Karpas-422 (cell line): Measurements from ENCODE around the gene C17orf78. TPM values are rescaled to one million over a fixed set of nuclear protein-coding genes. Genes with fewer than 3 reads are reported as not detected.
"Not testable (repeated sequence)": the region's sequence is repeated elsewhere in the genome, so short reads cannot be mapped to it uniquely, and the experiment has no call there.

Experiments used
- DNase-seq: peaks from one replicate; pipeline ENCODE4 v3.0.0-alpha.2; 2015
- H2AFZ ChIP-seq: fragments of 200-600 bp; sonication (generic); 2 replicates; pipeline ENCODE4 v1.6.1; 2014; ENCODE audit warnings: antibody characterized with exemption, low read length, mixed read lengths
- H3K27ac ChIP-seq: fragments of 200-600 bp; sonication (generic); 2 replicates; pipeline ENCODE4 v1.5.1; 2014; ENCODE audit warnings: mild to moderate bottlenecking, low read length, moderate library complexity
- H3K27me3 ChIP-seq: fragments of 200-600 bp; sonication (generic); 2 replicates; pipeline ENCODE4 v1.6.1; 2014; ENCODE audit warnings: low read length, mixed read lengths
- H3K36me3 ChIP-seq: fragments of 200-600 bp; sonication (generic); 2 replicates; pipeline ENCODE4 v1.6.1; 2014; ENCODE audit warnings: low read length, mixed read lengths; ENCODE audit not compliant: insufficient read depth
- H3K4me1 ChIP-seq: fragments of 200-600 bp; sonication (generic); 2 replicates; pipeline ENCODE4 v1.6.1; 2014; ENCODE audit warnings: mild to moderate bottlenecking, low read length, mixed read lengths
- H3K4me2 ChIP-seq: fragments of 200-600 bp; sonication (generic); 2 replicates; pipeline ENCODE4 v1.6.1; 2014; ENCODE audit warnings: low read length, low read depth, mild to moderate bottlenecking; ENCODE audit not compliant: poor library complexity, severe bottlenecking
- H3K4me3 ChIP-seq: fragments of 200-600 bp; sonication (generic); 2 replicates; pipeline ENCODE4 v1.5.1; 2014; ENCODE audit warnings: mild to moderate bottlenecking, antibody characterized with exemption, low read length, mixed read lengths
- H3K79me2 ChIP-seq: fragments of 200-600 bp; sonication (generic); 2 replicates; pipeline ENCODE4 v1.6.1; 2014; ENCODE audit warnings: mild to moderate bottlenecking, low read length, mixed read lengths
- H3K9ac ChIP-seq: fragments of 200-600 bp; sonication (generic); 2 replicates; pipeline ENCODE4 v1.6.0; 2014; ENCODE audit warnings: low read length
- H3K9me2 ChIP-seq: fragments of 200-600 bp; sonication (generic), shearing (Covaris generic); replicated peaks from 2 replicates; pipeline ENCODE4 v1.6.0; 2014; ENCODE audit warnings: mild to moderate bottlenecking, low read length, moderate library complexity; ENCODE audit not compliant: insufficient read depth
- H3K9me3 ChIP-seq: fragments of 300-700, 200-600 bp; sonication (generic); 2 replicates; pipeline ENCODE4 v1.6.1; 2014; ENCODE audit warnings: low read length, mixed read lengths
- H4K20me1 ChIP-seq: fragments of 200-600 bp; sonication (generic); 2 replicates; pipeline ENCODE4 v1.6.1; 2014; ENCODE audit warnings: mild to moderate bottlenecking, antibody characterized with exemption, low read length, low read depth; ENCODE audit not compliant: insufficient read depth
- total RNA-seq: library from RNA; depleted of rRNA; stranded (reverse); fragments of >200 nt; shearing (Covaris generic); gene quantifications from 2 replicates; pipeline ENCODE4 v1.2.3, GENCODE V29; 2014; ENCODE audit warnings: low replicate concordance; rRNA removed

Gene C17orf78
- total RNA-seq, 1 experiment from 2014 or later: not detected

DNA sequence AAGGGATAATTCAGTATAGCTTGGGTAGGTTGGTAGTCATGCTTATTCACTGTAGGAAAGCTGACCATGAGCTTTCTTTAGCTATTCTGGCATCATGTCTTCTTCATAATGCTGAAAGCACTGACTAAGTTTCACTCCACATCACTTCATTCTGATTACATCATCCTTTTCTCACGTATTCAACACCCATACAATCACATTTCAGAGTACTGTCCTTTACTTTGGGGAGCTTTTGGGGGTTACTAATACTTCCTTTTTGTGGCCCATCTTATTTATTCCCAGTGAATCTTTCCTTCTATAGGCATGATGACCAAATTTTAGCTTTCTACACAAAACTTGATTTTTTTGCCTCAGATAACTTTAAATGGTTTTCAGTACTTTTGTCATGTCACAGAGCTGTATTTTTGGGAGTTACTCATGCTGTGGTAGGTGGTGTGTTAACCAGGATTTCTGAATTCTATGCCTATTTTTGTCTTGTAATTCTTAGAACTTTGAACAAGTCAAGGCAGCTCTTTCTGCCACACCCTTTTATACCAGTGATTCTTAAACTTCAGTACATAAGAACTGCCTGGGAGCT lies 54.4 kb downstream of the C17orf78 start:
- H3K79me2 ChIP-seq: peaks cover 22% of the 10 kb centered on the region
- H3K4me1 ChIP-seq: no peaks in the 10 kb centered on the region
- H3K27me3 ChIP-seq: no peaks in the 10 kb centered on the region
- H3K9ac ChIP-seq: no peak overlapping the region
- no peaks in the 10 kb centered on the region for H3K9me2 ChIP-seq
- H3K4me3 ChIP-seq: no peak overlapping the region
- H3K27ac ChIP-seq: no peak overlapping the region
- peak; percentile 35 for DNase-seq
- no peak overlapping the region for H3K4me2 ChIP-seq
- H3K9me3 ChIP-seq: no peaks in the 10 kb centered on the region
- H3K36me3 ChIP-seq: peaks cover 26% of the 10 kb centered on the region; the same call in 1 of the 2 replicates
- H4K20me1 ChIP-seq: no peaks in the 10 kb centered on the region
- H2AFZ ChIP-seq: no peak overlapping the region

DNA sequence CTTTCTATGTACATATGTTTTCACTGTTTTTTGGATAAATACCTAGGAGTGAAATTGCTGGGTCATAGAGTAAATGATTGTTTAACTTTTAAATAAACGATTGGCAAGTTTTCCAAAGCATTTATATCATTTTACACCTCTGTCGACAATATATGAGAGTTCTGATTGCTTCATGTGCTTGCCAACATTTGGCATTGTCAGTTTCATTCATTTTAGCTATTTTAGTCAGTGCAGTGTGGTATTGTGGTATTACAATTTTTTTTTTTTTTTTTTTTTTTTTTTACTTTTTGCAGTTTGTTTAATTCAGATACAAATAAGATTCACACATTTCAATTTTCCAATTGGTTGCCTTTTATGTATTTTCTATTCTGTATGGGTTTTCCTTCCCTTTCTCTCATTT lies 56.9 kb downstream of the C17orf78 start:
- peak; percentile 39 for DNase-seq
- H2AFZ ChIP-seq: no peak overlapping the region
- H3K4me3 ChIP-seq: no peak overlapping the region
- H3K4me2 ChIP-seq: no peak overlapping the region
- no peaks in the 10 kb centered on the region for H3K27me3 ChIP-seq
- no peaks in the 10 kb centered on the region for H3K4me1 ChIP-seq
- H3K9me3 ChIP-seq: no peaks in the 10 kb centered on the region
- no peaks in the 10 kb centered on the region for H4K20me1 ChIP-seq
- H3K36me3 ChIP-seq: peaks cover 12% of the 10 kb centered on the region; the same call in 1 of the 2 replicates
- H3K9me2 ChIP-seq: no peaks in the 10 kb centered on the region
- H3K27ac ChIP-seq: no peak overlapping the region
- H3K79me2 ChIP-seq: peaks cover 22% of the 10 kb centered on the region
- H3K9ac ChIP-seq: no peak overlapping the region

DNA sequence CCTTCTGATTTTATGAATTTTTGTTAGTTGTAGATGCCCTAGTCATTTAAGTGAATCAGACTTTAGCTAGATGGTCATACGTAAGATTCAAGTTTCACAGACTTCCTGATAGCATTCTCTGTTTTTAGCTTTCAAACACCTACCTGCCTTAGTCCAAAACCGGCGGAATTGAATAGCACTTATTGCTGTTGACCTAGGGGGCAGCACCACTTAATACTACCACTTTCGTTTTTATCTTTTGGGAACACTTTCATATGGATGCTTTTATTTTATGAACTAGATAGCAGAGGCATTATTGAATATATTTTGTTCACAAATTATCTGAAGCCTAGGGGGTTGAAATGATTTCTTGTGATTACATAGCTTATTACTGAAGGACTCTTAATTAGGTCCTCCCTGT lies 62.4 kb downstream of the C17orf78 start:
- Histone ChIP-seq H2AFZ (no peak overlapping the region), H3K4me2 (no peak overlapping the region), H3K79me2 (peaks cover 7% of the 10 kb centered on the region), H3K9me2 (no peaks in the 10 kb centered on the region), H3K36me3 (peaks cover 45% of the 10 kb centered on the region; the same call in 1 of the 2 replicates), H4K20me1 (no peaks in the 10 kb centered on the region), H3K27me3 (no peaks in the 10 kb centered on the region), H3K27ac (no peak overlapping the region), H3K9me3 (no peaks in the 10 kb centered on the region), H3K9ac (no peak overlapping the region), H3K4me1 (peaks cover 7% of the 10 kb centered on the region), H3K4me3 (no peak overlapping the region)
- DNase-seq: no peak

DNA sequence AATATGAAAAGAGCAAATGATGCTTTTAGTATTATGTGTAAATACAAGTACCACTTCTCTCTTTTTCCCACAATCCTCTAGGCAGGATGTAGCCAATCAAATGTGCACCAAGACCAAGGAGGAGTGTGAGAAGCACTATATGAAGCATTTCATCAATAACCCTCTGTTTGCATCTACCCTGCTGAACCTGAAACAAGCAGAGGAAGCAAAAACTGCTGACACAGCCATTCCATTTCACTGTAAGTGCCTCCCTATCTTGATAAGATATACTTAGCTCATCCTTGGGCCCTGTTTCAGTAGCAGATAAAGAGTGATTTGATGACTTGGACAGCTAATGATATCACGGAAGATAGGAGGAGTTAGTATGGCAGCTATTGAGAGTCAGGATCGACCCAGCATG lies 64.6 kb downstream of the C17orf78 start:
- Histone ChIP-seq H3K4me2 (no peak overlapping the region), H2AFZ (no peak overlapping the region), H3K36me3 (peaks cover 57% of the 10 kb centered on the region; the same call in 1 of the 2 replicates), H3K9me2 (no peaks in the 10 kb centered on the region), H3K9me3 (no peaks in the 10 kb centered on the region), H3K27me3 (no peaks in the 10 kb centered on the region), H3K4me1 (peaks cover 7% of the 10 kb centered on the region), H4K20me1 (no peaks in the 10 kb centered on the region), H3K79me2 (0 out of 2 replicates have a peak, but pooled peaks cover 3% of the 10 kb centered on the region), H3K9ac (no peak overlapping the region), H3K27ac (no peak overlapping the region), H3K4me3 (no peak overlapping the region)
- DNase-seq: no peak

DNA sequence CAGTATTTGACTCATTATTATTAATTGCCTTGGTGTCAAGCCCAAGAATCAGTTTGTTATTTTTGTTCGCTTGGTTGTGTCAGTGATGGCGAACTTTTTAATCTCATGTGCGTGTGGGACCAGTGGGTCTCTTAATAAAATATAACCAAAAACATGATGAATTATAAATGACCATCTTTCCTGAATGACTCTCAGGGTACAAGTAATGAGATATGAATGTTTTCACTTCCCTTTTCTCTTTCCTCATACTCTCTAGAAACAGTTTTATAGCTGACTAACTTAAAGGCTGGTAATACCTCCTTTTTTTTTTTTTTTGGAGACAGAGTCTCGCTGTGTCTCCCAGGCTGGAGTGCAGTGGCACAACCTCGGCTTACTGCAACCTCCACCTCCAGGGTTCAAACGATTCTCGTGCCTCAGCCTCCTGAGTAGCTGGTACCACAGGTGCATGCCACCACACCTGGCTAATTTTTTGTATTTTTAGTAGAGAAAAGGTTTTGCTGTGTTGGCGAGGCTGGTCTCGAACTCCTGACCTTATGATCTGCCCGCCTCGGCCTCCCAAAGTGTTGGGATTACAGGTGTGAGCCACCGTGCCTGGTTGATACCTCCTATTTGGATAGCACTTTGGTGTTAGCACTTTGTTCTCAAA lies 65.7 kb downstream of the C17orf78 start:
- not testable (repeated sequence) for H3K4me3 ChIP-seq, H2AFZ ChIP-seq, H3K4me1 ChIP-seq, H3K27me3 ChIP-seq, H3K79me2 ChIP-seq, H3K9me3 ChIP-seq, H3K27ac ChIP-seq, DNase-seq, H3K9ac ChIP-seq, H3K9me2 ChIP-seq, H3K4me2 ChIP-seq, H4K20me1 ChIP-seq
- peaks cover 52% of the 10 kb centered on the region; the same call in 1 of the 2 replicates for H3K36me3 ChIP-seq

Other genes starting within 250 kb of the C17orf78 start
- 59.4 and 84.2 TPM in 2 replicates for gene ACACA, start 30.9 kb downstream of the C17orf78 start, total RNA-seq
- 28.1 and 29.0 TPM in 2 replicates for gene TADA2A, start 30.9 kb downstream of the C17orf78 start, total RNA-seq
- gene DUSP14, start 113.9 kb downstream of the C17orf78 start, total RNA-seq: 12.2 and 17.8 TPM in 2 replicates
- gene SYNRG, start 233.4 kb downstream of the C17orf78 start, total RNA-seq: 37.8 and 46.6 TPM in 2 replicates